Endothelial cell of umbilical vein (primary cell): ENCODE data around the gene SP2. TPM values are rescaled to one million over a fixed set of nuclear protein-coding genes. Genes with fewer than 3 reads are reported as not detected.

Experiments
- BruUV-seq: library from RNA; stranded (reverse); fragments of 400-500 nt; replicated peaks from 2 replicates; lab custom pipeline; 2021; lab: Mats Ljungman, UMichigan
- CTCF ChIA-PET: fragments of 300-600, 350-600 bp; sonication (Branson Sonifier 250); formaldehyde crosslinking; loops from one replicate; lab custom pipeline; 2021; ENCODE audit warnings: antibody characterized with exemption, inconsistent platforms; lab: Charles Lee
- POLR2A ChIA-PET: fragments of 300-600, 350-600 bp; sonication (Branson Sonifier 250); formaldehyde crosslinking; loops from one replicate; lab custom pipeline; 2021; ENCODE audit warnings: antibody characterized with exemption, inconsistent platforms; lab: Charles Lee
- DNase-seq: peaks from one replicate; pipeline ENCODE4 v3.0.0-alpha.2; 2011; ENCODE audit warnings: low read depth, low spot score
- FAIRE-seq: peaks from 2 replicates; lab custom pipeline; 2011; peaks lifted over from hg19 to GRCh38; lab: Jason Lieb, UNC
- H2AFZ ChIP-seq: 2 replicates; pipeline ENCODE4 v1.6.0; 2012; ENCODE audit warnings: low read depth, low read length, control low read depth, inconsistent platforms
- H3K27ac ChIP-seq: 2 replicates; pipeline ENCODE4 v1.5.1; 2011; ENCODE audit warnings: low read depth, mild to moderate bottlenecking, control low read depth, low read length, moderate library complexity; ENCODE audit not compliant: insufficient read depth
- H3K27me3 ChIP-seq, 2 experiments: 2 replicates each; pipeline versions ENCODE4 v1.6.0 to v1.6.1; 2011; ENCODE audit warnings: low read length in 2 of 2, mixed read lengths in 1 of 2; ENCODE audit not compliant: control insufficient read depth in 2 of 2, insufficient read depth in 2 of 2
- H3K36me3 ChIP-seq, 2 experiments: 2 replicates in 1 of 2; 3 replicates in 1 of 2; pipeline ENCODE4 v1.5.1; 2011; ENCODE audit warnings: low read length in 2 of 2, mild to moderate bottlenecking in 1 of 2, moderate library complexity in 1 of 2; ENCODE audit not compliant: control insufficient read depth in 2 of 2, insufficient read depth in 2 of 2; ENCODE audit errors: extremely low read depth in 1 of 2
- H3K4me1 ChIP-seq: 3 replicates; pipeline ENCODE4 v1.5.1; 2011; ENCODE audit warnings: mild to moderate bottlenecking, low read length; ENCODE audit not compliant: control insufficient read depth, insufficient read depth; ENCODE audit errors: extremely low read depth
- H3K4me2 ChIP-seq: 2 replicates; pipeline ENCODE4 v1.6.1; 2011; ENCODE audit warnings: low read length, control low read depth, mixed read lengths; ENCODE audit not compliant: insufficient read depth
- H3K4me3 ChIP-seq, 3 experiments: fragments of 200-600 bp in 1 of 3; sonication (generic), shearing (Covaris generic) in 1 of 3; replicated peaks in 1 of 3; 2 replicates each; pipeline ENCODE4 v1.5.1; 2011 to 2016; ENCODE audit warnings: control low read depth in 3 of 3, low read length in 3 of 3, mild to moderate bottlenecking in 2 of 3, inconsistent platforms in 1 of 3, low read depth in 1 of 3, moderate library complexity in 1 of 3; ENCODE audit not compliant: insufficient read depth in 1 of 3
- H3K79me2 ChIP-seq: 2 replicates; pipeline ENCODE4 v1.6.0; 2012; ENCODE audit warnings: low read length, inconsistent platforms; ENCODE audit not compliant: control insufficient read depth, insufficient read depth
- H3K9ac ChIP-seq: replicated peaks from 2 replicates; pipeline ENCODE3; 2011; ENCODE audit warnings: low read length, control low read depth; ENCODE audit not compliant: insufficient read depth; ENCODE audit errors: extremely low read depth
- H3K9me1 ChIP-seq: replicated peaks from 3 replicates; pipeline ENCODE4 v1.6.0; 2011; ENCODE audit warnings: mild to moderate bottlenecking, low read length; ENCODE audit not compliant: control insufficient read depth, insufficient read depth; ENCODE audit errors: extremely low read depth
- H3K9me3 ChIP-seq: replicated peaks from 2 replicates; pipeline ENCODE4 v1.5.1; 2012; ENCODE audit warnings: low read length, inconsistent platforms; ENCODE audit not compliant: control insufficient read depth, insufficient read depth
- H4K20me1 ChIP-seq: replicated peaks from 2 replicates; pipeline ENCODE3; 2011; ENCODE audit warnings: mild to moderate bottlenecking, low read length; ENCODE audit not compliant: control insufficient read depth, insufficient read depth; ENCODE audit errors: extremely low read depth
- CTCF ChIP-seq, 2 donors: IDR thresholded peaks; 1 replicate in 1 of 2; 2 replicates in 1 of 2; pipeline ENCODE4 v1.5.1; 2011; ENCODE audit warnings: low read length in 2 of 2, mild to moderate bottlenecking in 2 of 2, moderate library complexity in 2 of 2, control low read depth in 1 of 2, inconsistent platforms in 1 of 2, low read depth in 1 of 2; ENCODE audit not compliant: insufficient read depth in 1 of 2; ENCODE audit errors: extremely low read depth in 1 of 2
- EZH2 ChIP-seq: IDR thresholded peaks from 2 replicates; pipeline ENCODE4 v1.6.1; 2012; ENCODE audit warnings: borderline replicate concordance, low read depth, mild to moderate bottlenecking, moderate library complexity, low read length, inconsistent platforms; ENCODE audit not compliant: severe bottlenecking
- FOS ChIP-seq: IDR thresholded peaks from 2 replicates; pipeline ENCODE4 v1.6.1; 2011; ENCODE audit warnings: mild to moderate bottlenecking, low read length, moderate library complexity, borderline replicate concordance; ENCODE audit not compliant: insufficient read depth
- GATA2 ChIP-seq: IDR thresholded peaks from 2 replicates; pipeline ENCODE4 v1.7.0; 2011; ENCODE audit warnings: low read depth, mild to moderate bottlenecking, moderate library complexity, mixed read lengths, low read length; ENCODE audit not compliant: insufficient read length, insufficient read depth
- JUN ChIP-seq: IDR thresholded peaks from 2 replicates; pipeline ENCODE4 v1.6.1; 2011; ENCODE audit warnings: borderline replicate concordance, low read depth; ENCODE audit not compliant: insufficient read length, insufficient read depth
- MAX ChIP-seq: IDR thresholded peaks from 2 replicates; pipeline ENCODE4 v1.6.1; 2011; ENCODE audit not compliant: insufficient read depth, insufficient read length
- MYC ChIP-seq: IDR thresholded peaks from one replicate; pipeline ENCODE4 v1.6.1; 2011; ENCODE audit warnings: mild to moderate bottlenecking, low read depth, low read length
- POLR2A ChIP-seq: IDR thresholded peaks from 2 replicates; pipeline ENCODE4 v1.6.1; 2012; ENCODE audit warnings: low read depth, mild to moderate bottlenecking, control low read depth, low read length
- POLR2AphosphoS5 ChIP-seq: IDR thresholded peaks from 2 replicates; pipeline ENCODE4 v1.6.1; 2012; ENCODE audit warnings: low read depth, mild to moderate bottlenecking, control low read depth, low read length, moderate library complexity; ENCODE audit not compliant: insufficient read depth
- dilution Hi-C: fragments of 300-500 bp; cut with MboI; formaldehyde crosslinking; loops from one replicate; pipeline ENCODE4 v1.15.0; 2019; ENCODE audit warnings: low sequenced_read_pairs; ENCODE audit not compliant: extremely low pct_ligation_motif_present
- intact Hi-C: fragments of 100-400 bp; cut with micrococcal nuclease; formaldehyde crosslinking; loops from one replicate; pipeline ENCODE4 v1.10.0; 2022
- polyA plus RNA-seq, 4 experiments: library from polyadenylated mRNA; depleted of rRNA in 3 of 4; stranded (reverse) in 3 of 4; unstranded in 1 of 4; fragments of >200 nt; gene quantifications; 2 replicates each; pipeline versions ENCODE4 v1.2.1 to v1.2.3, GENCODE V29; 2011 to 2012; ENCODE audit warnings: missing spikeins in 1 of 4
- total RNA-seq: library from RNA; stranded (reverse); gene quantifications from 2 replicates; pipeline ENCODE4 v1.2.3, GENCODE V29; 2021

The SP2 gene
- total and polyA plus RNA-seq, 2 donors (not counting 3 experiments of a cell fraction or from before 2014, with no cell fraction given): 11.2 to 18.6 TPM

DNA sequence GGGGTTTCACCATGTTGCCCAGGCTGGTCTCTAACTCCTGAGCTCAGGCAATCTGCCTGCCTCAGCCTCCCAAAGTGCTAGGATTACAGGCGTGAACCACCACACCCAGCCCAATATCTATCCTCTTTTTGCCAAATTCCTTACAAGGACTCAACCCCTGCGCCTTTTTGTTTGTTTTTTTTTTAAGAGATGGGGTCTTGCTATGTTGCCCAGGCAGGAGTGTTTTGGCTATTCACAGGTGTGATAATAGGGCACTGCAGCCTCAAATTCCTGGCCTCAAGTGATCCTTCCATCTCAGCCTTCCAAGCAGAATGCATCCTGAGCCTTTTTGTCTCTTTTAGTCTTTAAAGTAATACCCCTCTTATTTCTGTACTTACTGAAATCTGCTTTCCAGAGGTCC lies 17.0 kb downstream of the SP2 start:
- H3K9me3 ChIP-seq: no peaks in the 10 kb centered on the region
- ChIA-PET POLR2A (no interaction called here), CTCF (no interaction called here)
- no peak overlapping the region for H2AFZ ChIP-seq
- DNase-seq: no peak
- H3K9ac ChIP-seq: no peak overlapping the region
- H3K4me1 ChIP-seq: peaks cover 4% of the 10 kb centered on the region
- no peak for FAIRE-seq
- dilution Hi-C loops (no loop called here), intact Hi-C loops (no loop called here)
- H3K27ac ChIP-seq: no peak overlapping the region
- no peak overlapping the region for H3K4me3 ChIP-seq
- no peak overlapping the region for H3K4me2 ChIP-seq
- no TSS peak for BruUV-seq
- H3K79me2 ChIP-seq: no peaks in the 10 kb centered on the region
- no peak for TF ChIP-seq GATA2
- no peak for TF ChIP-seq EZH2
- TF ChIP-seq JUN: no peak
- TF ChIP-seq POLR2AphosphoS5: no peak
- no peak for TF ChIP-seq CTCF (IDR thresholded peaks at IDR 0.05; ENCODE audit: extremely low read depth in 1 of 2, insufficient read depth in 1 of 2, low read depth in 1 of 2, low read length in 2 of 2)
- TF ChIP-seq FOS: no peak
- TF ChIP-seq POLR2A: no peak
- TF ChIP-seq MYC: no peak
- TF ChIP-seq MAX: no peak
- peaks cover 0 to 1% of the 10 kb centered on the region in 2 experiments for H3K36me3 ChIP-seq
- no peaks in the 10 kb centered on the region for H3K9me1 ChIP-seq
- H3K27me3 ChIP-seq: no peaks in the 10 kb centered on the region
- H4K20me1 ChIP-seq: no peaks in the 10 kb centered on the region
